GM19099 (cell line): Measurements from ENCODE around the gene ZSCAN30.
A peak's percentile ranks its signal among the peaks of the same experiment; 100 is the strongest.

Source experiments
- POLR2A ChIP-seq: IDR thresholded peaks from 3 replicates; pipeline ENCODE4 v1.6.1; 2011; ENCODE audit warnings: low read depth; ENCODE audit not compliant: insufficient read length; ENCODE audit errors: extremely low read depth

The ZSCAN30 gene

DNA sequence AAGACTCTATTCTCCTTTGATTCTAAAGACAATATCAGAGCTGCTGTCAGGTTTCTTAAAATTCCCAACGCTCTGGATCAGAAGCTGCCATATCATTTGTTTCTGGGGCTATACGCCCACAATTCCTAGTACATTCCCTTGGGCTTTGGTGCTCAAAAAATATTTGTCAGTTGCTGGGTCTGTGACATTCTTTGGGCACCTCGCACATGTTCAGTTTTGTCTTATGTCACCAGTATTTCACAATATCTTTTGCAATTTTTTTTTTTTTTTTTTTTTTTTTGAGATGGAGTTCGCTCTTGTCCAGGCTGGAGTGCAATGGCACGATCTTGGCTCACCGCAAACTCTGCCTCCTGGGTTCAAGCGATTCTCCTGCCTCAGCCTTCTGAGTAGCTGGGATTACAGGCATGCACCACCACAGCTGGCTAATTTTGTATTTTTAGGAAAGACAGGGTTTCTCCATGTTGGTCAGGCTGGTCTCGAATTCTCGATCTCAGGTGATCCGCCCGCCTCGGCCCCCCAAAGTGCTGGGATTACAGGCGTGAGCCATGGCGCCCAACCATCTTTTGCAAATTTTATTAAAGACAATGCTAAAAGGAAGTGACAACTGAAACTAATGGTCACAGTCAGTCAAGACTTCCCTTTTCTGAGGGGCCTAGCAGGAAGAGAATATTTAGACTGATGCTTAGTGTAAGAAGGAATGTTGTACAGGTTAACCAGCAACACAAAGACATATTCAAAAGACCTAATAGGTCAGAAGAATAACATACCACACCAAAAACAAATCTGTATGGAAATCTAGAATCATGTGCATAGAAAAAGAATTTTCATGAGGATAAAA, 42.4 kb downstream of the ZSCAN30 start:
- TF ChIP-seq POLR2A, result no peak

DNA sequence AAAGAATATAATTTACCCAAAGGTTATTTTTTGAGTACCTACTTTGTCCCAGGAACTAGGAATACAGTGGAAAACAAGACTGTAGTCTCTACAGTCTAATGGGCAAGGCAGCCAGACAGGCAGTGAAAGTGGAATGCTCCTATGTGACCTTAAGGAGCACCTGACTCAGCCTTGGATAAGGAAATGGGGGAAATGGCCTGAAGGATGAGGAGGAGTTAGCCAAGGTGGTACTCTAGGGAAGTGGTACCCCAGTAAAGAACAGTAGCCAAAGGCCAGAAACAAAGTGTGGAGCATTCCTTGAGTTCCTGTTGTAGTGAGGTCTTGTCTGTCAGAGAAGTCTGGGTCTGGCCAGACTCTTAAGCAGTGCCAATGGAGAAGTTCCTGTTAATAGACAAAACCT, 43.2 kb downstream of the ZSCAN30 start:
- no peak for TF ChIP-seq POLR2A

GRCh38 chr18:35245719-35246317, 44.2 kb downstream of the ZSCAN30 start:
- TF ChIP-seq POLR2A, result no peak

GRCh38 chr18:35244671-35245070, 45.4 kb downstream of the ZSCAN30 start:
- TF ChIP-seq POLR2A, result no peak

GRCh38 chr18:35242426-35242825, 47.6 kb downstream of the ZSCAN30 start:
- no peak for TF ChIP-seq POLR2A

- no peak for TF ChIP-seq POLR2A
Observed at GRCh38 chr18:35241448-35241804, 48.6 kb downstream of the ZSCAN30 start.

- TF ChIP-seq POLR2A, result peak; percentile 91
Observed at GRCh38 chr18:35240664-35241447, 49.2 kb downstream of the ZSCAN30 start, which contains the start of gene ZNF397. Gene ZNF397, plus strand, starts transcription at chr18:35241034. Its CDS starts 1,437 bp downstream, at chr18:35242471.

- TF ChIP-seq POLR2A, result no peak
Observed at GRCh38 chr18:35239314-35239713, 50.7 kb downstream of the ZSCAN30 start.

DNA sequence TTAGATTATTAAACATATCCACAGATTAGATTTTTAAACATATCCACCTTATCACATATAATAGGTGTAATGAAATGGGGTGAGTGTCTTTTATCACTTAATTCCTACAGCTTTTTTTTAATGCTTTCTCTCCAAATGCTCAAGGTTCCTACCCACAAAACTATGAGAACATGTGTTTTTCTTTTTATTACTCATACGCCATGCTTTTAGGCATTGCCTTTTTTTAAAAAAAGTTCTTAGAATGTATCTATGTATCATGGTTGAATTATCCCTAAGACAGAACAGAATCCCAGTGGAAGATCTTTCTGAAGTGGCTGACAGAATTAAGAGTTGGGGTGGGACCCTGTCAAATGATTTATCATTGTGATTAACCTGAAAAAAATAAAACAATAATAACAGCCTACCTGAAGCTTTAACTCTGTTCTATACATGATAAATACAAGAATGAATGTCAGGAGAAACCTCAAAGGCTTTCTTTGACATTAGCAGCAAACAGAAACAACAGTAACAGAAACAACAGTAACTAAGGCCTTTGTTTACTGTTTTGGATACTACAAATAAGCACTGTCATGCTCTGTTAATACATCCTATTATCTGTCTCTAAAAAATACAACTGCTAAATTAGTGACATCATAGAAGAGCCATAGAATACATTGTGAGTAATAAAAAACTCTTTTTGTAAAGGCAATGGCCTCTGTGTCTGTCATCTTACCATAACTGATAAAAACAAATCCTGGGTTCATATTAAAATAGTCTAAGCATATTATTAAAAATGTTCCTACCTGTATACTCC, 53.3 kb downstream of the ZSCAN30 start:
- no peak for TF ChIP-seq POLR2A

GRCh38 chr18:35231052-35231451, 59.0 kb downstream of the ZSCAN30 start:
- no peak for TF ChIP-seq POLR2A

DNA sequence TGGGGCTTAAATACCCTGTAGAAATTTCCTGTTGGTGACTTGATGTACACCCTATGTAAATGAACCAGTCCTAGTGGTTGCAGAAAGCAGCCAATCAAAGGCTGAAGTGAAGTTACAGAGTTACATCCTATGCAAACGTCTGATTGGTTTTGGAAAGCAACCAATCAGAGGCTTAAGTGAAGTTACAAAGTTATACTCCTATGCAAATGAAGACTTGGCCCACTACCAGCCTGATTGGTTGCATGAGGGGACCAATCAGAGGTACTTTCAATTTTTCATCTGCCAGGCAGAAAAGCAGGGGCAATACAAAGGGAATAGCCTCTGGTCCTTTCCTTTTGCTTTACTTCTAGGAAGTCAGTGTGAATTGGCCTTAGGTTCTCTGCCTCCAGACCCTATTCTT, 62.8 kb downstream of the ZSCAN30 start:
- TF ChIP-seq POLR2A, result no peak

- no peak for TF ChIP-seq POLR2A
Observed at GRCh38 chr18:35223797-35224196, 66.2 kb downstream of the ZSCAN30 start.

GRCh38 chr18:35220424-35220823, 69.6 kb downstream of the ZSCAN30 start:
- no peak for TF ChIP-seq POLR2A

GRCh38 chr18:35215026-35215425, 75.0 kb downstream of the ZSCAN30 start:
- TF ChIP-seq POLR2A, result no peak
